Coronary artery (tissue), 2 donors: ENCODE data around the gene TM9SF4.
A peak's percentile ranks its signal among the peaks of the same experiment; 100 is the strongest.

ENCODE experiments used
- DNase-seq: peaks from one replicate; pipeline ENCODE4 v3.0.0-alpha.2; 2017; ENCODE audit warnings: low spot score
- H3K27ac ChIP-seq, 2 donors: fragments of 200-600 bp; sonication (generic); one replicate each; pipeline ENCODE4 v1.5.1; 2016 to 2019
- H3K4me3 ChIP-seq: fragments of 200-600 bp; sonication (generic); 2 replicates; pipeline ENCODE4 v1.5.1; 2016; ENCODE audit warnings: mild to moderate bottlenecking, moderate library complexity
- CTCF ChIP-seq: fragments of 200-600 bp; sonication (generic); IDR thresholded peaks from one replicate; pipeline ENCODE4 v1.5.1; 2019; ENCODE audit warnings: antibody characterized with exemption

TM9SF4 gene

DNA sequence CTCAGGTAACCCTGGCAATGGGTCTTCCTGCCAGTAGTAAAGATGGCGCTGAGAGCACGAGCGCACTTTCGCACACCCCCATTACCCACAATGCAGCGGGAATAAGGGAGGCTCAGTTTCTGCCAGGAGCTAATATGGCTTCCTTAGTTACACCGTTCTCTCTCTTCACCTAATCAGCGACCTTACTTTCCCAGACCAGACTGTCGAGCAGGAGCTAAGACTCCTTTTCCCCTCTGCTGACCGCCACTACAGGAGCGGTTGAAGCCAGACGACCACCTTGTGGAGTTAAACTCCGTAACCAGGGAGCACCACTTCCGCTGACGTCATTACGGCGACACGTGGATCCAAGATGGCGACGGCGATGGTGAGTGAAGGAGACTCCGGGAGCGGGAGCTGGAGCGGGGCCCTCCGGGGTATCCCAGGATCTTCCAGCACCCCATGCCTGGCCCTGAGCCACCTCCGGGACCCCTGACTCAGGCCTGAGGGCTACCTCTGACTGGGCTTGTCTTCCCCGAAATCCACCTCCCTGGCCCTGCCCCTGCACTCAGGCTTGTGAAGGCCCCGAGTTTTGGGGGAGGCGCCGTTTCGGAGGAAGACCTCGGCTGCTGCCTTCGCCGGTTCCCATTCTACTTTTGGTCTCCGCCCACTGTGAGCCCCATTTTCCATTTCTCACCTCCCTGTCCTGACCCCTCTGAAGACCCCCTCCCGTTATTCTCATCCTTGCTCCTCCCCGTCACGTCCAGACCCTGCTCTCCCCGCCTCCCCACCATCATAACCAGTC, at the start of gene TM9SF4:
Gene TM9SF4, plus strand, starts transcription at position 323 of the 781 bp plus-strand sequence. Its CDS starts 27 bp downstream, at position 350.
- DNase-seq, result peak; percentile 92
- Histone ChIP-seq H3K27ac (peak within 1 kb of the TSS; percentile 94 to 96), H3K4me3 (peak within 1 kb of the TSS; percentile 98)
- no peak for TF ChIP-seq CTCF

- H3K4me3 ChIP-seq, result no peak overlapping the region
- no peak for TF ChIP-seq CTCF
- DNase-seq, result no peak
- peak overlapping the region in 1 of 2 donors; percentile 47 for H3K27ac ChIP-seq
Observed at GRCh38 chr20:32062776-32063170, 46.7 kb upstream of the TM9SF4 start.

DNA sequence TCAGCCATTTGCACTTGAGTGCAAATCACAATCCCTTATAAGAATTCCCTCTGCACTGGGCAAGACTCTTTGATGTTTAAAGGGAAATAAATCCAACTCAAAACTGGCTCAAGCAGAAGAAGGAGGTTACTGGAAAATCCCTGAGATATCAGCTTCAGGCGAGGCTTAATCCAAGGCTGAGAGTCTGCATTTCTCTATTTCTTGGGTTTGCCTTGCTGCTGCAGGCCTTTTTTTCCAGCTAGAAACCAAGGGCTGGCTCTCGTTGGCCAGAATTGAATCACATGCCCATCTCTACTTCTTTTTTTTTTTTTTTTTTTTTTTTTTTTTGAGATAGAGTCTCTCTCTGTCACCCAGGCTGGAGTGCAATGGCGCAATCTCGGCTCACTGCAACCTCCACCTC, 45.8 kb upstream of the TM9SF4 start:
- no peak for DNase-seq
- peak overlapping the region in 1 of 2 donors; percentile 47 for H3K27ac ChIP-seq
- TF ChIP-seq CTCF, result no peak
- no peak overlapping the region for H3K4me3 ChIP-seq

DNA sequence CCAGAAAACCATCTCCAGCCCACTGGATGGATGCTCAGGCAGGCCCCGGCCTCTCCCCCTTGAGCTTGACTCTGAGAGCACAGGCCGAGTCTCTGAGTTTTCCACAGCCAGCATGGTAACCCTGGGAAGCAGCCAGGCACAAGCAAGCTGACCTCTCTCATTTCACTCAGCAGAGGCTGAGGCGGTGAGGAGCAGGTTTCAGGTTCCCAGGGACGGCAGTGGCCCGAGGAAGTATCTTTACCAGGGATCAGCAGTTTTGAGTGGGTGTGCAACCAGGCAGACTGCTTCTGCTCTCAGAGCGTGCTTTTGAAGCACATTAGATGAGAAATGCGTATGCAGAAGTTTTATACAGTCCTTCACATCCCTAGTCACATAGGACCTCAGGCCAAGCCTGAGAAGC, 44.8 kb upstream of the TM9SF4 start:
- DNase-seq, result no peak
- TF ChIP-seq CTCF, result no peak
- no peak overlapping the region for H3K4me3 ChIP-seq
- H3K27ac ChIP-seq, result no peak overlapping the region

DNA sequence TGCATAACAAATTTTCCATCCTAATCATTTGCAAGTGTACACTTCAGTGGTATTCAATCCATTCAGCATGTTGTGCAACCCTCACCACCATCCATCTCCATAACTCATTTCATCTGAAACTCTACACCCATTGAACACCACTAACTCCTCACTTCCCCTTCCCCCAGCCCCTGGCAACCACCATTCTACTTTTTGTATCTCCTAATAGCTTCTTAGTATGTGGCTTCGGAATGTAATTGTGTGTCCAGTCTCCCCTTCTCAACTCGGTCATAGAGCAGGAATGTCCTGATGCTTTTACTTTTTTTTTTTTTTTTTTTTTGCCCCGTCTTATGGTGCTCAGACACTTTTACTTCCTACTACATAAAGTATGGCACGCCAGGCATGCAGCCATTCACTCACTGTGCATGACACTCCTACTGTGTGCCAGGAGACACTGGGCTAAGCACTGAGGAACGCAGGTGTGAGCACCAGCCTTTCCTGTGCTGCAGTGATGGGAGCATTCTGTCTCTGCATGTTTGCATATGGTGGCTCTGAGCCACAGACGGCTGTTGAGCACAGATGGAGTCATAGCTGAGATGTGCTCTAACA, 42.2 kb upstream of the TM9SF4 start:
- DNase-seq, result no peak
- no peak for TF ChIP-seq CTCF
- H3K27ac ChIP-seq, result no peak overlapping the region
- no peak overlapping the region for H3K4me3 ChIP-seq

DNA sequence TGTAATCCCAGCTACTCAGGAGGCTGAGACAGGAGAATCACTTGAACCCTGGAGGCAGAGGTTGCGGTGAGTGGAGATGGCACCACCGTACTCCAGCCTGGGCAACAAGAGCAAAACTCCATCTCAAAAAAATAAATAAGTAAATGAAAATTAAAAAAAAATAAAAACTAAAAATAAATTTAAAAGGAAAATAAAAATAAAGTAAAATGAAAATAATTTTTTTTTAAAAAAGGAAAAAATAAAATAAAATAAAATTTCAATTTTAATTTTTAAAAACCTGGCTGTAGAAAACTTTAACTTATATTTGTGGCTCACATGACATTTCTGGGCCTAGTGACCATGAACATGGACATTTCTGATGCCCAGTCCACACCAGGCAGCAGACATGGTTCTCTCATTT, 41.3 kb upstream of the TM9SF4 start:
- no peak overlapping the region for H3K27ac ChIP-seq
- no peak for TF ChIP-seq CTCF
- no peak for DNase-seq
- H3K4me3 ChIP-seq, result no peak overlapping the region

DNA sequence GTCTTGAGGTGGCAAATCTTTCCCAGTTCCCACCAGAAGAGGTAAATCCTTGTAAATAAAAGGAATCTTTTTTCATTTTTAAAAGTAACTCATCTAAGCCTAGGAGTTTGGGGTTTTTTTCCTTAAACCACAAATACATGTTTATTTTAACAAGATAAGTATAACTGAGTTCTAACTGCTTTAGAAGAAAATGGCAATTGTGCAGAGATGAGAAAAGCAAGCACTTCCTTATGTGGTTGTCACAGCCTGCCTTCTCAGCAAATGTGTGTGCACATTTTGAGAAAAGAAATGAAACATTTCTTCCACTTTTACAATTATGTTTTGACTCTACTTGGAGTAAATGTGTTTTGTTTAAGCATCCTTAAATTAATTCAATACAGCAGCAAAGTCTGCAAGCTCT, 39.8 kb upstream of the TM9SF4 start:
- H3K27ac ChIP-seq, result no peak overlapping the region
- H3K4me3 ChIP-seq, result no peak overlapping the region
- DNase-seq, result no peak
- TF ChIP-seq CTCF, result no peak
